HepG2 (cell line): ENCODE measurements around the gene NUDT21. TPM values are rescaled to one million over a fixed set of nuclear protein-coding genes. Genes with fewer than 3 reads are reported as not detected.

Experiments used
- ARHGAP35 ChIP-seq: sonication (generic); formaldehyde crosslinking; IDR thresholded peaks from 2 replicates; pipeline ENCODE4 v1.9.0; 2022; ENCODE audit warnings: mild to moderate bottlenecking, inconsistent platforms, moderate library complexity, missing genetic modification reagents, borderline replicate concordance
- GABPB1 ChIP-seq: IDR thresholded peaks from 2 replicates; pipeline ENCODE4 v1.6.1; 2016; ENCODE audit warnings: mild to moderate bottlenecking, missing genetic modification reagents, moderate library complexity, missing compliant biosample characterization
- RXRA ChIP-seq: sonication (generic); formaldehyde crosslinking; IDR thresholded peaks from 2 replicates; pipeline ENCODE4 v1.5.1; 2020; ENCODE audit warnings: missing genetic modification reagents
- SNAI1 ChIP-seq: sonication (generic); formaldehyde crosslinking; IDR thresholded peaks from 2 replicates; pipeline ENCODE4 v1.5.0; 2020; ENCODE audit warnings: mild to moderate bottlenecking, missing genetic modification reagents, borderline replicate concordance
- SP140L ChIP-seq: sonication (generic); formaldehyde crosslinking; IDR thresholded peaks from 2 replicates; pipeline ENCODE4 v1.4.0; 2020; ENCODE audit warnings: missing genetic modification reagents, borderline replicate concordance
- TAF1 ChIP-seq: sonication (generic); formaldehyde crosslinking; IDR thresholded peaks from 2 replicates; pipeline ENCODE4 v1.4.0; 2020; ENCODE audit warnings: missing genetic modification reagents
- TBL1XR1 ChIP-seq: fragments of 150-350 bp; IDR thresholded peaks from 2 replicates; pipeline ENCODE4 v1.6.1; 2014; ENCODE audit warnings: borderline replicate concordance, low read length; ENCODE audit not compliant: partially characterized antibody
- ZBTB3 ChIP-seq: sonication (generic); formaldehyde crosslinking; IDR thresholded peaks from 2 replicates; pipeline ENCODE4 v1.4.0; 2020; ENCODE audit warnings: low read depth, mild to moderate bottlenecking, moderate library complexity, missing genetic modification reagents, borderline replicate concordance
- ZNF235 ChIP-seq: sonication (generic); formaldehyde crosslinking; IDR thresholded peaks from 2 replicates; pipeline ENCODE4 v1.8.1; 2023; ENCODE audit warnings: mild to moderate bottlenecking, missing genetic modification reagents, borderline replicate concordance
- ZNF329 ChIP-seq: sonication (generic); formaldehyde crosslinking; IDR thresholded peaks from 2 replicates; pipeline ENCODE4 v1.9.0; 2021; ENCODE audit warnings: low read depth, mild to moderate bottlenecking, missing genetic modification reagents
- ZNF350 ChIP-seq: sonication (generic); formaldehyde crosslinking; IDR thresholded peaks from 2 replicates; pipeline ENCODE4 v1.4.0; 2020; ENCODE audit warnings: mild to moderate bottlenecking, low read depth, missing genetic modification reagents, borderline replicate concordance
- ZNF547 ChIP-seq: sonication (generic); formaldehyde crosslinking; IDR thresholded peaks from 2 replicates; pipeline ENCODE4 v1.5.1; 2020; ENCODE audit warnings: mild to moderate bottlenecking, missing genetic modification reagents
- polyA plus RNA-seq, 8 experiments: library from polyadenylated mRNA; depleted of rRNA in 3 of 8; stranded (reverse) in 7 of 8; unstranded in 1 of 8; fragments of >200 nt; fragmentation: Illumina TruSeq in 4 of 8; extraction: Trizol in 4 of 8; gene quantifications; 2 replicates each; pipeline versions ENCODE4 v1.2.1 to v1.2.3, GENCODE V29; 2011 to 2016; ENCODE audit warnings: low read depth in 4 of 8, missing spikeins in 1 of 8, mixed read lengths in 1 of 8; ENCODE audit not compliant: insufficient read depth in 1 of 8
- total RNA-seq, 5 experiments: library from RNA; depleted of rRNA; stranded (reverse); fragments of >200 nt; fragmentation: Illumina TruSeq; extraction: Trizol; gene quantifications; 2 replicates each; pipeline ENCODE4 v1.2.3, GENCODE V29; 2016; ENCODE audit warnings: low read depth in 1 of 5
- TF ChIP-seq, protein P1 (sequence below): sonication (generic); formaldehyde crosslinking; IDR thresholded peaks from 2 replicates; pipeline ENCODE4 v1.9.0; 2022; ENCODE audit warnings: missing genetic modification reagents, mild to moderate bottlenecking, borderline replicate concordance
- TF ChIP-seq, protein P2 (sequence below): sonication (generic); formaldehyde crosslinking; IDR thresholded peaks from 2 replicates; pipeline ENCODE4 v1.4.0; 2020; ENCODE audit warnings: missing genetic modification reagents, borderline replicate concordance
- TF ChIP-seq, protein P3 (sequence below): sonication (generic); formaldehyde crosslinking; IDR thresholded peaks from 2 replicates; pipeline ENCODE4 v1.4.0; 2020; ENCODE audit warnings: mild to moderate bottlenecking, missing genetic modification reagents
- TF ChIP-seq, protein P4 (sequence below): sonication (generic); formaldehyde crosslinking; IDR thresholded peaks from 2 replicates; pipeline ENCODE4 v1.5.0; 2020; ENCODE audit warnings: mild to moderate bottlenecking, missing genetic modification reagents
- TF ChIP-seq, protein P5 (sequence below): sonication (generic); formaldehyde crosslinking; IDR thresholded peaks from 2 replicates; pipeline ENCODE4 v1.8.1; 2023; ENCODE audit warnings: missing genetic modification reagents, mild to moderate bottlenecking, borderline replicate concordance

Gene NUDT21
- total and polyA plus RNA-seq, 2 of the 13 experiments (the other 11 are each of a cell fraction or from before 2014, with no cell fraction given): 177 to 210 TPM

DNA sequence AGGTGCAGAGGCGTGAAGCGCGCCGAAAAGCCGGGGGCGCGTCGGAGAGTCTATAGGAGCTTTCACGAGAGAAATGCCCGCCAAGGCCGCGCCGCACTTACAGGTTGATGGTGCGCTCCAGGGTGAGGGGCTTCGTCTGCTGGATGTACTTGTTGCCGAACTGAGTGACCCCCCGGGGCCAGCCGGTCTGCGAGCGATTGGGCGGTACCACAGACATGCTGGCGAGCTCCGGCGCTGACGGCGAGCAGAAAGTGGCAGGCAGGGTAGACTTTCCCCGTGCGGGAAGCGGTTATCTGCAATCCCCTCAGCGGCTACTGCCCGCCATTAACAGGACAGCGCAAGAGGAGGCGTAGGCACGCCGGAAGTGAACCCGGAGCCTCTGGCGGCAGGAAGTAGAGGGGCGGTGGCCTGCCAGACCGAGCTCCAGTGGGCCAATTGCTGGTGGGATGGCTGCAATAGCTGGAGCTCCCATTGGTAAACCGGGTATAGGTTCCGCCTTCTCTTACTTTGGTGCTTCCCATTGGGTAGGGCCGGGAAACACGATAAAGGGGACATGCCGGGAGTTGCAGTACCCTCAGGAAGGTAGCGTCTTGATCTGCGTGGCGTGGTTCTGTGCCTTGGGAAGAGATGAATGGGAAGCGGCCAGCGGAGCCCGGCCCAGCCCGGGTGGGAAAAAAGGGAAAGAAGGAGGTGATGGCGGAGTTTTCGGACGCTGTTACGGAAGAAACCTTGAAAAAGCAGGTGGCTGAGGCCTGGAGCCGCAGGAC lies at the start of gene NUDT21, which contains the start of gene OGFOD1 (continued):
- TF ChIP-seq, protein P1, sequence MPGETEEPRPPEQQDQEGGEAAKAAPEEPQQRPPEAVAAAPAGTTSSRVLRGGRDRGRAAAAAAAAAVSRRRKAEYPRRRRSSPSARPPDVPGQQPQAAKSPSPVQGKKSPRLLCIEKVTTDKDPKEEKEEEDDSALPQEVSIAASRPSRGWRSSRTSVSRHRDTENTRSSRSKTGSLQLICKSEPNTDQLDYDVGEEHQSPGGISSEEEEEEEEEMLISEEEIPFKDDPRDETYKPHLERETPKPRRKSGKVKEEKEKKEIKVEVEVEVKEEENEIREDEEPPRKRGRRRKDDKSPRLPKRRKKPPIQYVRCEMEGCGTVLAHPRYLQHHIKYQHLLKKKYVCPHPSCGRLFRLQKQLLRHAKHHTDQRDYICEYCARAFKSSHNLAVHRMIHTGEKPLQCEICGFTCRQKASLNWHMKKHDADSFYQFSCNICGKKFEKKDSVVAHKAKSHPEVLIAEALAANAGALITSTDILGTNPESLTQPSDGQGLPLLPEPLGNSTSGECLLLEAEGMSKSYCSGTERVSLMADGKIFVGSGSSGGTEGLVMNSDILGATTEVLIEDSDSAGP (CRISPR knock-in tag): peak; percentile 95
- TF ChIP-seq ZNF350 (CRISPR knock-in tag): peak; percentile 66
- TF ChIP-seq ZNF235 (CRISPR knock-in tag): 0 out of 2 replicates have a peak, but pooled peaks have one; percentile 10
- peak; percentile 58; the same call in 1 of the 2 replicates for TF ChIP-seq ARHGAP35 (CRISPR knock-in tag)
- TF ChIP-seq, protein P2, sequence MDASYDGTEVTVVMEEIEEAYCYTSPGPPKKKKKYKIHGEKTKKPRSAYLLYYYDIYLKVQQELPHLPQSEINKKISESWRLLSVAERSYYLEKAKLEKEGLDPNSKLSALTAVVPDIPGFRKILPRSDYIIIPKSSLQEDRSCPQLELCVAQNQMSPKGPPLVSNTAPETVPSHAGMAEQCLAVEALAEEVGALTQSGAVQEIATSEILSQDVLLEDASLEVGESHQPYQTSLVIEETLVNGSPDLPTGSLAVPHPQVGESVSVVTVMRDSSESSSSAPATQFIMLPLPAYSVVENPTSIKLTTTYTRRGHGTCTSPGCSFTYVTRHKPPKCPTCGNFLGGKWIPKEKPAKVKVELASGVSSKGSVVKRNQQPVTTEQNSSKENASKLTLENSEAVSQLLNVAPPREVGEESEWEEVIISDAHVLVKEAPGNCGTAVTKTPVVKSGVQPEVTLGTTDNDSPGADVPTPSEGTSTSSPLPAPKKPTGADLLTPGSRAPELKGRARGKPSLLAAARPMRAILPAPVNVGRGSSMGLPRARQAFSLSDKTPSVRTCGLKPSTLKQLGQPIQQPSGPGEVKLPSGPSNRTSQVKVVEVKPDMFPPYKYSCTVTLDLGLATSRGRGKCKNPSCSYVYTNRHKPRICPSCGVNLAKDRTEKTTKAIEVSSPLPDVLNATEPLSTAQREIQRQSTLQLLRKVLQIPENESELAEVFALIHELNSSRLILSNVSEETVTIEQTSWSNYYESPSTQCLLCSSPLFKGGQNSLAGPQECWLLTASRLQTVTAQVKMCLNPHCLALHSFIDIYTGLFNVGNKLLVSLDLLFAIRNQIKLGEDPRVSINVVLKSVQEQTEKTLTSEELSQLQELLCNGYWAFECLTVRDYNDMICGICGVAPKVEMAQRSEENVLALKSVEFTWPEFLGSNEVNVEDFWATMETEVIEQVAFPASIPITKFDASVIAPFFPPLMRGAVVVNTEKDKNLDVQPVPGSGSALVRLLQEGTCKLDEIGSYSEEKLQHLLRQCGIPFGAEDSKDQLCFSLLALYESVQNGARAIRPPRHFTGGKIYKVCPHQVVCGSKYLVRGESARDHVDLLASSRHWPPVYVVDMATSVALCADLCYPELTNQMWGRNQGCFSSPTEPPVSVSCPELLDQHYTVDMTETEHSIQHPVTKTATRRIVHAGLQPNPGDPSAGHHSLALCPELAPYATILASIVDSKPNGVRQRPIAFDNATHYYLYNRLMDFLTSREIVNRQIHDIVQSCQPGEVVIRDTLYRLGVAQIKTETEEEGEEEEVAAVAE: peak; percentile 96
- TF ChIP-seq ZBTB3: no peak
- TF ChIP-seq, protein P3, sequence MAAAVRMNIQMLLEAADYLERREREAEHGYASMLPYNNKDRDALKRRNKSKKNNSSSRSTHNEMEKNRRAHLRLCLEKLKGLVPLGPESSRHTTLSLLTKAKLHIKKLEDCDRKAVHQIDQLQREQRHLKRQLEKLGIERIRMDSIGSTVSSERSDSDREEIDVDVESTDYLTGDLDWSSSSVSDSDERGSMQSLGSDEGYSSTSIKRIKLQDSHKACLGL (CRISPR knock-in tag): peak; percentile 83; the same call in 1 of the 2 replicates
- peak; percentile 99 for TF ChIP-seq GABPB1 (CRISPR knock-in tag)
- no peak for TF ChIP-seq SP140L (CRISPR knock-in tag)
- TF ChIP-seq ZNF329 (CRISPR knock-in tag): 0 out of 2 replicates have a peak, but pooled peaks have one; percentile 2
- peak; percentile 89 for TF ChIP-seq TAF1 (CRISPR knock-in tag)
- TF ChIP-seq, protein P4, sequence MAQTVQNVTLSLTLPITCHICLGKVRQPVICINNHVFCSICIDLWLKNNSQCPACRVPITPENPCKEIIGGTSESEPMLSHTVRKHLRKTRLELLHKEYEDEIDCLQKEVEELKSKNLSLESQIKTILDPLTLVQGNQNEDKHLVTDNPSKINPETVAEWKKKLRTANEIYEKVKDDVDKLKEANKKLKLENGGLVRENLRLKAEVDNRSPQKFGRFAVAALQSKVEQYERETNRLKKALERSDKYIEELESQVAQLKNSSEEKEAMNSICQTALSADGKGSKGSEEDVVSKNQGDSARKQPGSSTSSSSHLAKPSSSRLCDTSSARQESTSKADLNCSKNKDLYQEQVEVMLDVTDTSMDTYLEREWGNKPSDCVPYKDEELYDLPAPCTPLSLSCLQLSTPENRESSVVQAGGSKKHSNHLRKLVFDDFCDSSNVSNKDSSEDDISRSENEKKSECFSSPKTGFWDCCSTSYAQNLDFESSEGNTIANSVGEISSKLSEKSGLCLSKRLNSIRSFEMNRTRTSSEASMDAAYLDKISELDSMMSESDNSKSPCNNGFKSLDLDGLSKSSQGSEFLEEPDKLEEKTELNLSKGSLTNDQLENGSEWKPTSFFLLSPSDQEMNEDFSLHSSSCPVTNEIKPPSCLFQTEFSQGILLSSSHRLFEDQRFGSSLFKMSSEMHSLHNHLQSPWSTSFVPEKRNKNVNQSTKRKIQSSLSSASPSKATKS (CRISPR knock-in tag): no peak
- peak; percentile 9; the same call in 1 of the 2 replicates for TF ChIP-seq SNAI1 (CRISPR knock-in tag)
- TF ChIP-seq TBL1XR1: peak; percentile 19
- TF ChIP-seq, protein P5, sequence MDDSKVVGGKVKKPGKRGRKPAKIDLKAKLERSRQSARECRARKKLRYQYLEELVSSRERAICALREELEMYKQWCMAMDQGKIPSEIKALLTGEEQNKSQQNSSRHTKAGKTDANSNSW (CRISPR knock-in tag): peak; percentile 19
- TF ChIP-seq ZNF547 (CRISPR knock-in tag): no peak; the same call in 1 of the 2 replicates
- peak; percentile 74 for TF ChIP-seq RXRA (CRISPR knock-in tag)
